Measurements from ENCODE around the gene ZNF3.
"Not testable (repeated sequence)": the region's sequence is repeated elsewhere in the genome, so short reads cannot be mapped to it uniquely, and the experiment has no call there.

Gene ZNF3

DNA sequence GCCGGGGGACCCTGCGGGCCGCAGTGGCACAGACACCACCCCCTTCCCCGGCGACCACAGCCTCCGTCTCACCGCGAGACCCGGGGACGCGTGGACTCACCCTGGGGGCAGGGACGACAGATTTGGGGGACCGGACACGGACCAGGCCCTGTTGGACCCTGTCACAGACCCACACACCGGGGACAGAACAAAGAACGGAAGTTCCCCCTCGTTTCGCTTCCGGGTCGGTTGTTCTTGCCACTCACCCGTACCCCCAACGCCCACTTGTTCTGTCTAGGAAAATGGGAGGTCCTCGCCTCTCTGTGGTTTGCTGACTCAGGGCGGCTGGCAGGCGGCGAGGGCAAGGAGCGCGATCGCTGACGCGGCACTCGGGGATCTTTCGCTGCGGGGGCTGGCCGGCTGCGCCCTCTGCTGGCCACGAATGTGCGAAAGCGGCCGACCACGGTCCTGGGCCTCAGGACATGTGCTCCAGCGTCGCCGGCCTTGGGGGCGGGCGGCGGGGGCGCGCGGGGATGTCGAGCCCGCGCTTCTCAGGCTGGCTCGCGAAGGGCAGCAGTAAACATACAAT is at the start of gene ZNF3:
TSS of gene ZNF3 (minus strand) at position 189 of the 568 bp plus-strand sequence. CDS start 4,366 bp downstream, outside the sequence.
- DNase-seq, result peak; percentile 100
- in situ Hi-C loops (cut with HindIII; ENCODE audit: low pct_ligation_motif_present, low pct_unique_long_range_greater_than_20kb, low sequenced_read_pairs), result no loop called here

DNA sequence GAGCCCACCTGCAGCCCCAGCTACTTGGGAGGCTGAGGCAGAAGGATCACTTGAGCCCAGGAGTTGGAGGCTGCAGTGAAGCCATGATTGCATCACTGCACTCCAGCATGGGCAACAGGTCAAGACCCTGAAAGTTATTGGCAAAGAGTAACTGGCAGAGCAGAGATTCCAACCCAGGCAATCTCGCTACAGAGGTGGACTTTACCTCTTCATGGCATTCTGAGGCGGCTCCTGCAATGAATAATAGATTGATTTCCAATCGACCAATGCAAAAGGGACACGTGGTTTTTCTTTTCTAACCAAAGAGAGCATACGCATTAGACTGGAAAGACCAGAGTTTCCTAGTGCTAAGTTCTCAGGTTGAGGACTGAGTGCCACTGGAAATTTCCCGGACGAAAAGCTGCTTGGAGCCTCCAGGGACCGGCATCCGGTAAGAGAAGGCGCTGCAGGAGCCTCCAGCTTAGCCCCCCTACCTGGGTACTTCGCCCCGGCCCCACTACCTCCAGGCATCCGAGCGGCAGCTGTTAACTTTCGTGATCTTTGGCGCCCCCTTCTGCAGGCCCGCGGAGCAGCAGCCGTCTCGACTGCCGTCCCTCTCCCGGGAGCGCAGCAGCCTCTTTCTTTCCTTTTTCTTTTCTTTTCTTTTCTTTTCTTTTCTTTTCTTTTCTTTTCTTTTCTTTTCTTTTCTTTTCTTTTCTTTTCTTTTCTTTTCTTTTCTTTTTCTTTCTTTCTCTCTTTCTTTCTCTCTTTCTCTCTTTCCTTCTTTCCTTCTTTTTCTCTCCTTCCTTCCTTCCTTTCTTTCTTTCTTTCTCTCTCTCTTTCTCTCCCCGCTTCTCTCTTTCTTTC is 49.3 kb upstream of the ZNF3 start:
- DNase-seq, result peak; percentile 76
- in situ Hi-C loops (cut with HindIII; ENCODE audit: low pct_ligation_motif_present, low pct_unique_long_range_greater_than_20kb, low sequenced_read_pairs), result no loop called here

DNA sequence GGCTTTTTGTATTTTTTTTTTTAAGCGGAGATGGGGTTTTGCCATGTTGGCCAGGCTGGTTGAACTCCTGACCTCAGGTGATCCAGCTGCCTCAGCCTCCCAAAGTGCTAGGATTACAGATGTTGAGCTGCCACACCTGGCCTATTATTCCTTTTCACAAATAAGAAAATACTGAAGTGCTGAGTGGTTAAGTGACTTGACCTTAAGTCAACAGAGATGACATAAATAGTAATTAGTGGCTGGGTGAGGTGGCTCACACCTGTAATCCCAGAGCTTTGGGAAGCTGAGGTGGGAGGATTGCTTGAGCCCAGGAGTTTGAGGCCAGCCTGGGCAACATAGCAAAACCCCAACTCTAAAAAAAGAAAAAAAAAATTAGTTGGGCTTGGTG is 48.7 kb upstream of the ZNF3 start:
- DNase-seq, result not testable (repeated sequence)

DNA sequence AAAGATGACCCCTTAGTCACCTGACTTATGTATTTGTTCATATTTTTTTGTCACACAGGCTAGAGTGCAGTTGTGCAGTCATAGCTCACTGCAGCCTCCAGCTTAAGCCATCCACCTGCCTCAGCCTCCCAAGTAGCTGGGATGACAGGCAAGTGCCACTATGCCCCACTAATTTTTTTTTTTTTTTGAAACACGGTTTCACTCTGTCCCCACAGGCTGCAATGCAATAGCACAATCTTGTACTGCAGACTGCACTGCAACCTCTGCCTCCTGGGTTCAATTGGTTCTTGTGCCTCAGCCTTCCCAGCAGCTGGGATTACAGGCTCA is 47.1 kb upstream of the ZNF3 start:
- DNase-seq, result no peak
- in situ Hi-C loops (cut with HindIII; ENCODE audit: low pct_ligation_motif_present, low pct_unique_long_range_greater_than_20kb, low sequenced_read_pairs), result no loop called here

More for the DNA sequence above, 48.7 kb upstream of the ZNF3 start:
- in situ Hi-C loops (cut with HindIII; ENCODE audit: low pct_ligation_motif_present, low pct_unique_long_range_greater_than_20kb, low sequenced_read_pairs), result not testable (repeated sequence)

DNA sequence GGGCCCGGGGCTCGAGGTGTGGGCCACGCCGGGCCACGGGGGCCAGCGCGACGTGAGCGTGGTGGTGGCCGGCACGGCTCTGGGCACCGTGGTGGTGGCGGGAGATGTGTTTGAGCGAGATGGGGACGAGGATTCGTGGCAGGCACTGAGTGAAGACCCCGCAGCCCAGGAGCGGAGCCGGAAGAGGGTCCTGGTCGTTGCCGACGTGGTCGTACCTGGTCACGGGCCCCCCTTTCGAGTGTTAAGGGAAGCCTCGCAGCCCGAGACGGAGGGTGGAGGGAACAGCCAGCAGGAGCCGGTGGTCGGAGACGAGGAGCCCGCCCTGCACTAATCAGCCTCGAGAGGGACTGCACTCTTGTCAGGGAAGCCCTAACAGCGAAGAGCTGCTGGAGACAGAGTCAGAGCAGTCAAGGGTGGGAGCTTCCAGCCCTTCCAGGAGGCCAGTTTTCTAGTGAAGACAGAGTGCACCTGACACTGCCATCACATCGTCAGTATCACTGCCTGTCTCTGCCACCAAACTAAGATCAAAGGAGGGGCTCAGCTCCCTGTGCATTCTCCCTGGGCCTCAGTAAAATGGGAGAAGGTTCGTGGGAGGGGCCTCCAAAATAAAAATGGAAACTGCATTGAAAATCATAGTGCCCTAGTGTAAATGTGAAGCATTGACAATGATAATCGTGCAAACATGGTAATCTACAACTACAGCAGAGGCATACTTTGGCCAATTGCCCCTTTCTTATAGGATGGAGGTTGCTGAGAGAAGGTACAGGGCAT is 46.5 kb upstream of the ZNF3 start:
- DNase-seq, result peak; percentile 45
- in situ Hi-C loops (cut with HindIII; ENCODE audit: low pct_ligation_motif_present, low pct_unique_long_range_greater_than_20kb, low sequenced_read_pairs), result no loop called here

DNA sequence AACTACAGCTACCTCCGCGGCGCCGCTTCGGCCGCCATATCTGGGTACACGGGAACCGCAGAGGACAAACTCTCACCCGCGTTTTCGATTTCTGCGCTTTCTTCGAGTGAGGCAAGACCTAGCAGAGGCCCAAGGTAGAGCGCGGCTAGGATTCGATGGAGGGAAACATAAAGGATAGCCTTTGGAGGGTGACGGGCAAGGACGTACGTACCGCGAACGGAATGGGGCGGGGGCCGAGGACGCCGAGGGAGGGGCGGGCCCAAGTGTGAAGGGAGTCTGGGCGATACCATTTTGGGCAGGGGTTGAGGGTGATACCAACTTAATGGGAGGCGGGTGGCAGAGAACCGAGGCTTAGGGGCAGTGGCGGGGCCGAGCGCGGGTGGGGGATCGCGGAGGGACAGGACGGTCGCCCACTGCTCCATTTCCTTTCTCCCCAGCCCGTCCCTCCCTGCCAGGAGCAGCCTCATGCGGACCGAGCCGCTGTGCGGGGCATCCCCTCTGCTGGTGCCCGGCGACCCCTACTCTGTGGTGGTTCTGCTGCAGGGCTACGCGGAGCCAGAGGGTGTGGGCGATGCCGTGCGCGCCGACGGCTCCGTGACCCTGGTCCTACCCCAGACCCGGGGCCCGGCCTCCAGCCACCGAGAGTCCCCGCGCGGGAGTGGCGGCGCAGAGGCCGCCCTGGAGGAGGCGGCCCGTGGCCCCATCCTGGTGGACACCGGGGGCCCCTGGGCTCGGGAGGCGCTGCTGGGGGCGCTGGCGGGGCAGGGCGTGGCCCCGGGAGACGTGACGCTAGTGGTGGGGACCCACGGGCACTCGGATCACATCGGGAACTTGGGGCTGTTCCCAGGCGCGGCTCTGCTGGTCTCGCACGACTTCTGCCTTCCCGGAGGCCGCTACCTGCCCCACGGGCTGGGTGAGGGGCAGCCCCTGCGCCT is 45.7 kb upstream of the ZNF3 start, which contains the start of gene MBLAC1:
TSS of gene MBLAC1 (plus strand) at position 37 of the 935 bp plus-strand sequence. CDS start at position 466, 429 bp downstream.
- peak; percentile 95 for DNase-seq
- in situ Hi-C loops (cut with HindIII; ENCODE audit: low pct_ligation_motif_present, low pct_unique_long_range_greater_than_20kb, low sequenced_read_pairs), result no loop called here

DNA sequence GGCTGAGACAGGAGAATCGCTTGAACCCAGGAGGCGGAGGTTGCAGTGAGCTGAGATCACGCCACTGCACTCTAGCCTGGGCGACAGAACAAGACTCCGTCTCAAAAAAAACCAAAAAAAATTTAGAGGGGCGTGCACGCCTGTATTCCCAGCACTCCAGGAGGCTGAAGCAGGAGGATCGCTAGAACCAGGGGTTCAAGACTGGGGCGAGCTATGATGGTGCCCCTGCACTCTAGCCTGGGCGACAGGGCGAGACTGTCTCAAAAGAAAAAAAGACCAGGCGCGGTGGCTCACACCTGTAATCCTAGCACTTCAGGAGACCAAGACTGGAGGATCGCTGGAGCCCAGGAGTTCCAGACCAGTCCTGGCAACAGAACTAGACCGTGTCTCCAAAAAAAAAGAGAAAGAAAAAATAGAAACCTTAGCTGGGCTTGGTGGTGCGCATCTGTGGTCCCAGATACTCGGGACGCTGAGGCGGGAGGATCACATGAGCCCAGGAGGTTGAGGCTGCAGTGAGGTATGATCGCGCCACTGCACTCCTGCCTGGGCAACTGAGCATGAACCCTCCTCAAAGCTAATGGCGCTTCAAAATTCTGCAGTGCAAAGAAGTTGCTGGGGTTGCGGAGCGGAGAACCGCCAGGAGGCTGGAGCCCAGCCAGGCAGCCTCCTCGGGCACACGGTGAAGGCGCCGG is 44.9 kb upstream of the ZNF3 start:
- in situ Hi-C loops (cut with HindIII; ENCODE audit: low pct_ligation_motif_present, low pct_unique_long_range_greater_than_20kb, low sequenced_read_pairs), result no loop called here
- no peak for DNase-seq

DNA sequence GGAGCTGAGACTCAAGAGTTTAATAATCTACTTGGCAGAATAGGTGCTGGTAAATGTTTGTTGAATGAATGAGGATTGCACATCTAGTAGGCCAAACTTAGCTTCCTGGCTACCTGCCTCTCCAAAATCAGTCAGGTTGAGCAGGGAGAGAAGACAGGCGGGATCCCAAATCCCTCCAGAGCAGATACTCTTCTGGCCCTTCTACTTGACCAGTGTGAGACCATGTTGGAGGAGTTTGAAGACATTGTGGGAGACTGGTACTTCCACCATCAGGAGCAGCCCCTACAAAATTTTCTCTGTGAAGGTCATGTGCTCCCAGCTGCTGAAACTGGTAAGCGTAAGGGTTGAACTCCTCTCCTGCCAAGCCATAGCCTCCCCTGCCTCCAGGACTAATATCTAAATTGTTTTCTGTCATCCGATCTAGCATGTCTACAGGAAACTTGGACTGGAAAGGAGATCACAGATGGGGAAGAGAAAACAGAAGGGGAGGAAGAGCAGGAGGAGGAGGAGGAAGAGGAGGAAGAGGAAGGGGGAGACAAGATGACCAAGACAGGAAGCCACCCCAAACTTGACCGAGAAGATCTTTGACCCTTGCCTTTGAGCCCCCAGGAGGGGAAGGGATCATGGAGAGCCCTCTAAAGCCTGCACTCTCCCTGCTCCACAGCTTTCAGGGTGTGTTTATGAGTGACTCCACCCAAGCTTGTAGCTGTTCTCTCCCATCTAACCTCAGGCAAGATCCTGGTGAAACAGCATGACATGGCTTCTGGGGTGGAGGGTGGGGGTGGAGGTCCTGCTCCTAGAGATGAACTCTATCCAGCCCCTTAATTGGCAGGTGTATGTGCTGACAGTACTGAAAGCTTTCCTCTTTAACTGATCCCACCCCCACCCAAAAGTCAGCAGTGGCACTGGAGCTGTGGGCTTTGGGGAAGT is 43.0 kb upstream of the ZNF3 start:
- in situ Hi-C loops (cut with HindIII; ENCODE audit: low pct_ligation_motif_present, low pct_unique_long_range_greater_than_20kb, low sequenced_read_pairs), result no loop called here
- no peak for DNase-seq

DNA sequence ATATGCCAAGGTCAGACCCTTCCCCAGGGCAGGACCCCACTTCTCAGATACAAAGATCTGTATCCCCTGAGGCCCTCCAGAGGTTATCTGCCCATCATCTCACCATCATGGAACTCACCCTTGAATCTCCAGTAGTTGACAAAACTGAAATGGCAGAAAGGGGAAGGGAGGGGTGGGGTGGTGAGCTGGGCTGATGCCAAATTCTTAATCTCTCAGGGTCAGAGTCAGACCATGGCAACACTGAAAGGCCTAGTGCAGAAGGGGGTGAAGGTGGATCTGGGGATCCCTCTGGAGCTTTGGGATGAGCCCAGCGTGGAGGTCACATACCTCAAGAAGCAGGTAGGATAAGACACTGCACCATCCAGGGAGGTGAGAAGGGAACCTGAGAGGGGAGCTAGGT is 41.0 kb upstream of the ZNF3 start:
- DNase-seq, result no peak
- in situ Hi-C loops (cut with HindIII; ENCODE audit: low pct_ligation_motif_present, low pct_unique_long_range_greater_than_20kb, low sequenced_read_pairs), result no loop called here

DNA sequence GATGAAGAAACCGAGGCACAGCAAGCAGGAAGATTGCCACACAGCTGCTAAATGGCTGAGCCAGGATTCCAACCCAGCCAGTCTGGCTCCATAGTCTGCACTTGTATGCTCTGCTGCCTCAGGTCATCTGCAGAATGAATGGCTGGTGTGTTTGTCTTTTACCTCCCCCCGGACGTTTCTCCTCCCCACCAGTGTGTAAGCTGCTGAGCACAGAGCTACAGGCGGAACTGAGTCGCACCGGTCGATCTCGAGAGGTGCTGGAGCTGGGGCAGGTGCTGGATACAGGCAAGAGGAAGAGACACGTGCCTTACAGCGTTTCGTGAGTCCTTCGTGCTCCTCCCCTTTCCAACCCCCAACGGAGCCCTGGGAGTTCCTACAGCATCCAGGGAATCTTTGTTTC is 40.5 kb upstream of the ZNF3 start:
- DNase-seq, result no peak
- in situ Hi-C loops (cut with HindIII; ENCODE audit: low pct_ligation_motif_present, low pct_unique_long_range_greater_than_20kb, low sequenced_read_pairs), result no loop called here

DNA sequence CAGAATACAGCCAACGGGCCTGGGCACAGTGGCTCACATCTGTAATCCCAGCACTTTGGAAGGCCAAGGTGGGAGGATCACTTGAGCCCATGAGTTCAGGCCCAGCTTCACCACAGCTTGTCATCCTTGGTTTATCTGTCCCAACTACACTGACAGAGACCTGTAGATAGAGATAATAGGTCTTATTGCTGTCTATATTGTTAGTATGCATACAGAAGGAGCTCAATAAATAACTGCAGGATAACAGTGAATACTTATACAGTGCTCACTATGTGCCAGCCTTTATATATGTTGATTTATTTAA is 39.2 kb upstream of the ZNF3 start:
- in situ Hi-C loops (cut with HindIII; ENCODE audit: low pct_ligation_motif_present, low pct_unique_long_range_greater_than_20kb, low sequenced_read_pairs), result no loop called here
- DNase-seq, result no peak

DNA sequence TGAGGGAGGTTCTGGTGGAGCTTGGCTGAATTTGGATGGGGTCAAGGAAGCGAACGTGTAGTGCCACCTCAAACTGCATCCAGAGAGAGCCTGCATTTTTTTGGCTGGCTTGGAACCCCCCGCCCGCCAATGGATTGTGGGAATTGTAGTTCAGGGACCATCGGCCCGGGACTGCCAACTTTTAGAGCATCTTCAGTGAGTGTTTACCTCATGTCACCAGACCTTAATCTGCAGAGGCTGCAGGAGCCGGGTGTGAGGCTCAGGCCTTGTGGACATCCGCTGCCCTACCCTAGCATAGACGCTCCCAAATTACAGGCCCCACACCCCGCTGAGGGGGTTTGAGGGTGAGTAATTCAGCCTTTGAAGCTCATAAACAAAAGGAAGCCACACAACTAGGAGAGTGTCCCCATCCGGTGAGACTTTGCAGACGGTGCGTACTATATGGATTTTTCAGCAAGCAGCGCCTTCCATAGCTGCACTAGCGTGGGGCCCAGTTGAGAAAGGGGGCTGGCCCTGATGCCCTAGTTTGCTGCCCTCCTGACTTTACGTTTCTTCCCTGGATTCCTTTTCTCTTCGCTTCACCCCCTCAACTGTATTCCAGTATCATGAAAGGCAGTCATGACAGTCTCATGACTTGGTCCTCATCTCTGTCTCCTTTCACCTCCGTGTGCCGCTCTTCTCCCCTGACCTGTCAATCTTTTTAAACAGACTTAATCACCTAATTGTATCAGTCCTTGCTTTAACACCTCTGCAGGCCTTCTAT is 38.6 kb upstream of the ZNF3 start:
- in situ Hi-C loops (cut with HindIII; ENCODE audit: low pct_ligation_motif_present, low pct_unique_long_range_greater_than_20kb, low sequenced_read_pairs), result no loop called here
- DNase-seq, result peak; percentile 70

DNA sequence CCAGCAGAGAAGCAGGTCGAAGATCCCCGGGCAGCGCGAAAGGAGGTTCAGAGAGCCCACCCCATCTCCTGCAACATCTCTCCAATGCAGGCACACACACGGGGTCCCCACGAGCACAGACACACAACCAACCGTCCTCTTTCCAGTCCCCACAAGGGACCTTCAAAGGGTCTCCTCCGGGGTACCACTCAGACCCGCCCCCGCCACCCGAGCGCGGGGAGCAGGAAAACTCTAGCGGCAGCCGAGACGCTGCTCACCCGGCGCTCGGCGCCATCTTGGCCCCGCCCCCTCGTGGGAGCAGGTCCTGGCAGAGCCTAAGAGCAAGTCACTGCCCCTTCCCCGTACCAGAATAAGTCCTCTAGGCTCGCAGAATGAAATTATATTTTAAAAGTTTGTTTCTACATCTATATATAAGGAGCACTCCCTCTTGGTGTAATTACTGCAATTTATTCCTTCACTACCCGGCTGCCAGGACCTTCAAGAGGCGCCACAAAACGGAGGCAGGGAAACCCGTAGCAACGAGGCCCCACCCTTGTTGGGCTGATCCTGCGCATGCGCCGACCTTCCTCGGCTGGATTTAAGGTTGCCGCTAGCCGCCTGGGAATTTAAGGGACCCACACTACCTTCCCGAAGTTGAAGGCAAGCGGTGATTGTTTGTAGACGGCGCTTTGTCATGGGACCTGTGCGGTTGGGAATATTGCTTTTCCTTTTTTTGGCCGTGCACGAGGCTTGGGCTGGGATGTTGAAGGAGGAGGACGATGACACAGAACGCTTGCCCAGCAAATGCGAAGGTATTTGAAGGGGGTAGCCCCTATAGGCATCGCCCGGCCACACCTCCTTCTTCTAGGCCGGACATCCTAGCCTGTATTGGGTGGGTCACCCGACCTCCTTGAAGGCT is 37.8 kb upstream of the ZNF3 start, which contains the start of the genes CNPY4 and TAF6:
TSS of gene CNPY4 (plus strand) at position 563 of the 898 bp plus-strand sequence. CDS start at position 674, 111 bp downstream.
TSS of gene TAF6 (minus strand) at position 287 of the 898 bp plus-strand sequence. CDS start 5,149 bp downstream, outside the sequence.
- DNase-seq, result peak; percentile 97
- in situ Hi-C loops (cut with HindIII; ENCODE audit: low pct_ligation_motif_present, low pct_unique_long_range_greater_than_20kb, low sequenced_read_pairs), result no loop called here

DNA sequence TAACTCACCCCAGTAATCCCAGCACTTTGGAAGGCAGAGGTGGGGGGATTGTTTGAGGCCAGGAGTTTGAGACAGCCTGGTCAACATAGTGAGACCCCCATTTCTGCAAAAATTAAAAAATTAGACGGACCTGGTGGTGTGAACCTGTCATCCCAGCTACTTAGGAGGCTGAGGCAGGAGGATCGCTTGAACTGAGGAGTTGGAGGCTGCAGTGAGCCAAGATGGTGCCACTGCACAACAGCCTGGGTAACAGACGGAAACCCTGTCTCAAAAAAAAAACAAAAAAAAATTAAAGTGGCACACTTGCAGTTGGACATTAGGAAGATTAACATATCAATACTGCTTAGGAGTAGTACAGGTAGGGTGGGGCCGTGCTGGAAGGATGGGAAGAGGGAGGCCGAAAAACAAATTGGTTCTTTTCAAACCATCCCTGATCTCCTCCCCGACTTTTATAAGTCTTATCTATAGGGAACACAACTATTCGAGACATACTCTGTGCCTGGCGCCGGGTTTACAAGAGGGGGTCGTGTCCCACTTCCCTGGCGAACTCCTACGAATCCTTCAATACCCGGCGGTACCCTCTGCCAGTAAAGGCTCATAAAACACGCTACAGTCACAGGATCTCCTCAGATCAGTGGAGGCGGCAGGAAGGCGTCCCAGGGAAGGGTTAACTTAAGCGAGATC is 37.0 kb upstream of the ZNF3 start:
- peak; percentile 62 for DNase-seq
- in situ Hi-C loops (cut with HindIII; ENCODE audit: low pct_ligation_motif_present, low pct_unique_long_range_greater_than_20kb, low sequenced_read_pairs), result no loop called here

DNA sequence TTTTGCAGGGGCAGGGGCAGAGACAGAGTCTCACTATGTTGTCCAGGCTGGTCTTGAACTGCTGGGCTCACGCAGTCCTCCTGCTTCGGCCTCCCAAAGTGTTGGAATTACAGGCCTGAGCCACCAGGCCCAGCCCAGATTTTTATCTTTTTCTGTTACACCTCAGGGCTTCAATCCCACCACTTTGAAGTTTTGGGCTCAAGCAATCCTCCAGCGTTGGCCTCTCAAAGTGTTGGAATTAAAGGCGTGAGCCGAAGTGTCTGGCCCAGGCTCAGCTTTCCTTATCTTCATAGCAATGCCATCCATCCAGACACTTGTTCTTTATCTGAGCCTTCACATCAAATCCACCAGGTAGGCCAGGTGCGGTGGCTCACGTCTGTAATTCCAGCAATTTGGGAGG is 33.5 kb upstream of the ZNF3 start:
- in situ Hi-C loops (cut with HindIII; ENCODE audit: low pct_ligation_motif_present, low pct_unique_long_range_greater_than_20kb, low sequenced_read_pairs), result no loop called here
- no peak for DNase-seq

Measured in ACHN (cell line).